Psoas muscle (tissue), 8 donors: ENCODE data around the gene B9D1. TPM values are rescaled to one million over a fixed set of nuclear protein-coding genes. Genes with fewer than 3 reads are reported as not detected.

ENCODE experiments used
- ATAC-seq, 4 donors: fragments of 200-7000 bp; cut with Tn5 transposase; one replicate each; pipeline ENCODE4 v1.9.1; 2020; ENCODE audit warnings: moderate library complexity in 3 of 4, mild to moderate bottlenecking in 2 of 4
- DNase-seq, 2 donors: peaks; one replicate each; pipeline ENCODE4 v3.0.0-alpha.2; 2020
- H3K27ac ChIP-seq: fragments of 200-600 bp; one replicate; pipeline ENCODE4 v1.8.0; 2022
- H3K27me3 ChIP-seq, 3 donors: fragments of 200-600 bp in 1 of 3; one replicate each; pipeline versions ENCODE4 v1.6.1 to v1.8.0; 2013 to 2022; ENCODE audit warnings: low read length in 2 of 3, mild to moderate bottlenecking in 2 of 3, moderate library complexity in 1 of 3; ENCODE audit not compliant: insufficient read depth in 3 of 3
- H3K36me3 ChIP-seq, 2 donors: fragments of 200-600 bp in 1 of 2; one replicate each; pipeline versions ENCODE4 v1.6.1 to v1.8.0; 2013 to 2022; ENCODE audit warnings: low read depth in 1 of 2, mild to moderate bottlenecking in 1 of 2, moderate library complexity in 1 of 2; ENCODE audit not compliant: insufficient read depth in 1 of 2
- H3K4me1 ChIP-seq: fragments of 200-600 bp; one replicate; pipeline ENCODE4 v1.8.0; 2022
- H3K4me3 ChIP-seq: fragments of 200-600 bp; one replicate; pipeline ENCODE4 v1.8.0; 2022; ENCODE audit warnings: mild to moderate bottlenecking
- H3K9me3 ChIP-seq: fragments of 200-600 bp; one replicate; pipeline ENCODE4 v1.8.0; 2022
- CTCF ChIP-seq: fragments of 200-600 bp; IDR thresholded peaks from one replicate; pipeline ENCODE4 v1.8.0; 2022; ENCODE audit warnings: antibody characterized with exemption
- WGBS, 3 donors: extraction: QIAGEN DNeasy Blood & Tissue Kit; methylation state at CpG; one replicate each; pipeline versions ENCODE4 v1.1.6 to v1.1.7; 2013; 5-methylcytosine and 5-hydroxymethylcytosine counted together
- intact Hi-C, 2 donors: fragments of 100-400 bp; cut with DNase I; formaldehyde crosslinking; loops; one replicate each; pipeline versions ENCODE4 v1.11.0 to v1.14.2; 2022
- polyA plus RNA-seq, 3 donors: library from polyadenylated mRNA; stranded (reverse); fragments of 200-250 nt; gene quantifications; one replicate each; pipeline ENCODE4 v1.2.3, GENCODE V29; 2013
- total RNA-seq, 4 donors: library from RNA; stranded (reverse); fragmentation: NEBNext Ultra II Directional in 2 of 4; extraction: Animal tissue kit (Norgen Biotek cat#: 25700) in 2 of 4; gene quantifications; one replicate each; pipeline versions ENCODE4 v1.2.1 to v1.2.4, GENCODE V29; 2021 to 2023
- donor health status: healthy with polysubstance abuse.
- donor health status: DM: no; HTN: no; CAD: no; lungs with moderate emphysema.
- donor health status: Bipolar disorder and iron deficiency.
- donor health status: healthy.
- donor health status: DM: yes; HTN: yes; CAD: no.
- donor health status: DM: no; HTN: no; CAD: no.
- donor health status: DM: no; HTN: no; CAD: no.
- donor health status: DM: yes; HTN: yes; CAD: no.

Gene B9D1
- total and polyA plus RNA-seq, 7 donors = 4.7 to 9.2 (median 7.0) TPM

DNA sequence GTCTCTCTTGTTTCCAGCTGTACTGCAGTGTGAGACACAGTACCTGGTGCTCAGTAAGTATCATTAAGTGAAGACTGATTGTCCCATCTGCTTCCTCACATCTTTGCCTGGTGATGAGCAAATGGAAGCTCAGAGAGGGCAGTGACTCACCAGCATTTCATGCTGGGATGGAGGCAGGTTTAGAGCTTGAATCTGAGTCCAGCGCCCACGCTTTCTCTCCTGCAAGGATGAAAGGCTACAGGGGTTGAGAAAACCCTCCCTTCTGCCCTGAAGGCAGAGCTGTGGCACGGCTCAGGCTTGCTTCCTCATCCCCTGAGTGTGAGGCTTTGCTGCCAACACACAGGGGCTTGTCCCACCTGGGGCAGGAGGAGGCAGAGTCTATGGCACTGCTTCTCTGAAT, 47.0 kb upstream of the B9D1 start:
- H3K27me3 ChIP-seq = no peaks in the 10 kb centered on the region
- ATAC-seq (no peak), DNase-seq (no peak)
- intact Hi-C loops = no loop called here
- no peaks in the 10 kb centered on the region for H3K36me3 ChIP-seq
- H3K4me3 ChIP-seq = no peak overlapping the region
- WGBS, 3 donors = 87 to 90% (median 90%) methylated on average over 3 of the region's 3 CpGs
- H3K27ac ChIP-seq = no peak overlapping the region
- no peaks in the 10 kb centered on the region for H3K9me3 ChIP-seq
- no peaks in the 10 kb centered on the region for H3K4me1 ChIP-seq
- TF ChIP-seq CTCF = no peak

DNA sequence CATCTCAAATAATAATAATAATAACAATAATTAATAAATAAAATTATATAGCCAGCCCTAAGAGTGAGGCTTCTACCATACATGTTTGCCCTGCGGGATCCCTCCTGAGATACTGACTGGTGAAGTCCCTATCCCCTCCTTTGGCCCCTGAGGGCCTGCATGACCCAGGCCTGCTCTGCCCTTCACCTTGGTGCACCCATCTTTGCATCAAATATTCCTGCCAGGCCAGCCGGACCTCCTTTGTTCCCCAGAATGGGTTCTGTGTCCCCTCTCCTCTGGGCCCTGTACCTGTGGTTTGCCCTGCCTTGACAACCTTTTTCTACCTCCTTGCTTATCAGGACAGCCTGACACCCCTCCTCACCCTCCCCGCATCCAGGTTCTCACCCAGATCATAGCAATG, 46.5 kb upstream of the B9D1 start:
- ATAC-seq = no peak
- intact Hi-C loops = no loop called here
- 96 to 100% (median 98%) methylated on average over 3 of the region's 3 CpGs for WGBS, 3 donors
- Histone ChIP-seq H3K9me3 (no peaks in the 10 kb centered on the region), H3K4me3 (no peak overlapping the region), H3K36me3 (no peaks in the 10 kb centered on the region), H3K4me1 (no peaks in the 10 kb centered on the region), H3K27me3 (no peaks in the 10 kb centered on the region), H3K27ac (no peak overlapping the region)
- TF ChIP-seq CTCF = no peak
- DNase-seq = no peak

- DNase-seq = no peak
- no peak overlapping the region for H3K27ac ChIP-seq
- ATAC-seq = no peak
- H3K4me3 ChIP-seq = no peak overlapping the region
- H3K4me1 ChIP-seq = no peaks in the 10 kb centered on the region
- H3K27me3 ChIP-seq = no peaks in the 10 kb centered on the region
- H3K9me3 ChIP-seq = no peaks in the 10 kb centered on the region
- intact Hi-C loops = no loop called here
- 89 to 94% (median 90%) methylated on average over 2 of the region's 2 CpGs for WGBS, 3 donors
- TF ChIP-seq CTCF = no peak
- no peaks in the 10 kb centered on the region for H3K36me3 ChIP-seq
These were observed 45.8 kb upstream of the B9D1 start for GRCh38 chr17:19408346-19408710.

- Histone ChIP-seq H3K36me3 (no peaks in the 10 kb centered on the region), H3K4me3 (no peak overlapping the region), H3K9me3 (no peaks in the 10 kb centered on the region), H3K27me3 (no peaks in the 10 kb centered on the region), H3K4me1 (no peaks in the 10 kb centered on the region), H3K27ac (no peak overlapping the region)
- intact Hi-C loops = no loop called here
- no peak for DNase-seq
- no peak for TF ChIP-seq CTCF
- 95 to 99% (median 99%) methylated on average over 10 of the region's 10 CpGs for WGBS, 3 donors
- ATAC-seq = no peak
These were observed 45.2 kb upstream of the B9D1 start for GRCh38 chr17:19407601-19408345.

DNA sequence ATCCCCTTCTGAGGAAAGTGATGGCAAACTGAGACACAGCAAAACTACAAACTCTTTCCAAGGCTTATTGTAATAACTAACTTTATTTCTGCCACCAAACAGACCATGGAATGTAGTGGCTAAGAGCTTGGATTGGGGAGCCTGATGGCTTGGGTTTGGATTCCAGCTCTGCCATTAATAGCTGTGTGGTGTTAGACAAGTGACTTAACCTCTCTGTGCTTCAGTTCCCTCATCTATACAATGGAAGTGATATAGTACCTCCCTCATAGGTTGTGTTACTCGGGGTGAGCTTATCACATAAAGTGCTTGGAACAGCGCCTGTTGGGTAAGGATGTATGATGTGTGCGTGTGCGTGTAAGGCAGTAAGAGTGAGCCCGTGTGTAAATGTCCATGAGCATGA, 42.6 kb upstream of the B9D1 start:
- intact Hi-C loops = no loop called here
- no peak for ATAC-seq
- Histone ChIP-seq H3K36me3 (no peaks in the 10 kb centered on the region), H3K4me3 (no peak overlapping the region), H3K27me3 (no peaks in the 10 kb centered on the region), H3K27ac (no peak overlapping the region), H3K9me3 (no peaks in the 10 kb centered on the region), H3K4me1 (no peaks in the 10 kb centered on the region)
- 90 to 95% (median 91%) methylated on average over 5 of the region's 5 CpGs for WGBS, 3 donors
- no peak for DNase-seq
- TF ChIP-seq CTCF = no peak
